HG03342 (cell line): ENCODE measurements around the gene MYLK3.
"Not testable (repeated sequence)": the region's sequence is repeated elsewhere in the genome, so short reads cannot be mapped to it uniquely, and the experiment has no call there.

Experiments
- ATAC-seq: cut with Tn5 transposase; IDR thresholded peaks from one replicate; pipeline ENCODE4 v1.9.1; 2021; ENCODE audit warnings: mild to moderate bottlenecking, moderate library complexity; ENCODE audit not compliant: unreplicated experiment

The MYLK3 gene

GRCh38 chr16:46690281-46691178 lies 57.6 kb downstream of the MYLK3 start:
- ATAC-seq, result no peak

DNA sequence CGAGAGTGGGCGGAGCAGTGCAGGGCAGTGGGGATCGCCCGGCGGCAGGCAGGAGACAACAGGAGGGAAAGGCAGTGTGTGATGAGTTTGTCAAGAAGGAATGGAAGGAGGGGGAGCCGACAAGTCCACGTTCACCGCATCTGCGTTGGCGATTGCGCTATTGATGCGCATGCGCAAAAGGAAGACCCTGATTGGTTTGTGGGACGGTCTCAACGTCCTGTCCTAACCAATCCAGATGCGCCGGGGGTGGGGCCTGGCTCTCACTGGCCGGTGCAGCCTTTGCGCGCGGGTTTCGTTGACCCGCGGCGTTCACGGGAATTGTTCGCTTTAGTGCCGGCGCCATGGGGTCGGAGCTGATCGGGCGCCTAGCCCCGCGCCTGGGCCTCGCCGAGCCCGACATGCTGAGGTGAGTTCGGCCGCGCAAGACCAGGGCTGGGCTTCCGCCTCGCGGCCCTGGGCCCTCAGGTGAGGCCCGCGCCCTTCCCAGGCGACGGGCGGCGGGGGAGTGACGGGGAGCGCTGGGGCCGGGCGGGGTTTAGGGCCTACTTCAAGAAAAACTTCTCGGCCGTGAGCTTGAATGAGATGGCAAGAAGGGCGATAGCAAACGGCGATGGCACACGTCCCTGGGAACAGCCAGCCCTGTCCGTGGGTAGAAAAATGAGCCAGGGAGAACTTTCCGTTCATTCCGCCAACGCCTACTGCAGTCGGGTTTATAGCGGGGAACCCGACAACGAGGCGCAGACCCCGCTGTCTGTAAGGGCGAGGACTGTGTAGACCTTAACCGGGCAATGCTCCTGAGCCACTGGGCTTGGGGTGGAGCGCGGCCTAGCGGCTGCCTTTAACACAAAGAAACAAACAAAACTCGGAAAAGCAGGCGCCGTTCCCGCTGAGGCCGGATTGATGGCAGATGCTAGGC lies 58.5 kb downstream of the MYLK3 start, which contains the start of gene ORC6:
Gene ORC6, plus strand, starts transcription at position 295 of the 916 bp plus-strand sequence. Its CDS starts 47 bp downstream, at position 342.
- ATAC-seq, result peak; percentile 72

GRCh38 chr16:46688654-46689364 lies 59.3 kb downstream of the MYLK3 start, which contains the start of gene VPS35:
Gene VPS35, minus strand, starts transcription at chr16:46689178. Its CDS starts 45 bp downstream, at chr16:46689133.
- peak; percentile 78 for ATAC-seq

DNA sequence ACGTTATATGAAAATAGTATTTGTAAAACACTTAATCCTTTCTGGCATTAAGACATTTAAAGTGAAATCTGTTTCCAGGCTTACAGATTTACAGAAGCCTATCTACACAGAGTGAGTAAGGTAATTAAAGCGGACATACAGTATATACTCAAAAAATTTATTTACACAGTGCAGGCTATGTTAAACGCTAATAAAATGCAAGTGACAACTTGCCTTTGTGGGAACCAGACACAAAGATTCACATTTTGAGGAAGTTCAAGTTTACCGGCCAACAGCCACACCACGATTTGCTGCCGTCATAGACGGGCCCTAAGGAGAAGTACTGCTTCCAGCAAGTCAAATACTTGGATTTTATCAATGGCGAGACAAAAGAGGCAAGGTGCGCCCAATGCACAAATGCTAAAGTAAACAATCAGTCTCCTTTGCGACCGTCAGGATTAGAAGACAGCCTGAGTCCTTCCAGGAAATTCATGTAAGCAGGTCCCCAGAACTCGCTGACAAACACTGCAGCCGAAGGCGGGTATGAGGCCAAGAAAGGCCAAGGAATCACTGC lies 60.0 kb downstream of the MYLK3 start:
- ATAC-seq, result no peak

DNA sequence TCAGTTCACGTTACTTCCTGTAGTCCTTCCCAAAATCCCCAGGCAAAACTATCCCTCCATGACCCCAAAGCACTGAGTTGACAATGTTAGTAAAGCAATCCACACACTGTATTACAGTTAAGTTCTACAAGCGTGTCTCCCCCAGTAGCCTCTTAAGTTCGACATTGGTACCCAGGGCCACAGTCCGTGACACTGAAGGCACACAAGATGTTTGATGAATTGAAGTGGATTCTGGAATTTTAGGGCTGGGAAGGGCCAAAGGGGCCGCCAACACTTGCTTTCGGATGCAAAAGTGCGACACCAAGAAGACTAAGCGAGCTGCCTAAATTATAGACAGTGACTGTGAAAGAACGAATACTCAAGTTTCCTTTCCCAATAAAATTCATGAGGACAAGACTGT lies 60.7 kb downstream of the MYLK3 start:
- no peak for ATAC-seq

- ATAC-seq, result no peak
Observed at GRCh38 chr16:46686815-46687473, 61.2 kb downstream of the MYLK3 start.

DNA sequence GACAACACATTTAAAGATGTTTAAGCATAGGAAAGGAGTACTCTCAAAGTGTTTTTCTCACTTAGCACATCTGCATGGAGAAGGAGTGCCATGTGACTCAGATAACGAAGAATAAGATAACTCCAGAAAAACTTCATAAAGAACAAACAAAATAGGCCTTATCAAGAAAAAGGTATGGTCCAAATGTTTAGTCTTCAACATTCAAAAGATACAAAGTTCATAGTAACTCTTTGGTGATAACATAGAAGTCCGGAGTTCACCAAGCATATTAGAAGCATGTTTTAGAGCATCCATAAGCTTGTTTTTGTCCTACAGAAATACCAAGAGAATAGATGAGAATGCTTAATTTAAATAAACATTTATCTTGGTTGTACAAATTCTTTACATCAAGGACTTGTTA lies 66.3 kb downstream of the MYLK3 start:
- not testable (repeated sequence) for ATAC-seq

GRCh38 chr16:46677943-46678342 lies 70.2 kb downstream of the MYLK3 start:
- ATAC-seq, result not testable (repeated sequence)

- peak; percentile 84 for ATAC-seq
Observed at GRCh38 chr16:46673320-46674013, 74.7 kb downstream of the MYLK3 start.

DNA sequence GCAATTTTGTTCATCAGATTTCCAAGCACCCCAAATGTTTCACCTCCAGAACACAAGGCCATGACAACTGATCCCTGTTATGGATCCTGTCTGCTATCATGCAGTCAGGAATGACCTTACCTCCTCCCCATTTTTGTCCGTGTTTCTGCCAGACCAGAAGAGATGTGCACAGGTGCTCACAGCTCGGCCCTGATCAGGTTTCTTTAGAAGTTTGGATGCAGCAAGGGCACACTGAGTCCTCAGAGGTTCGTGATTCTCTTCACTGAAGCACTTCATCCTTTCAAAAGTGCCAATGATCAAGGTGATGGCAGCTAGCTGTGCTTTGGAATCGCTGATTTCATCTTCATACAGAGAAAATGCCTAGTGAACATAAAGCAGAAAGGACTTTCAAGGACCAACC lies 86.0 kb downstream of the MYLK3 start:
- ATAC-seq, result no peak

DNA sequence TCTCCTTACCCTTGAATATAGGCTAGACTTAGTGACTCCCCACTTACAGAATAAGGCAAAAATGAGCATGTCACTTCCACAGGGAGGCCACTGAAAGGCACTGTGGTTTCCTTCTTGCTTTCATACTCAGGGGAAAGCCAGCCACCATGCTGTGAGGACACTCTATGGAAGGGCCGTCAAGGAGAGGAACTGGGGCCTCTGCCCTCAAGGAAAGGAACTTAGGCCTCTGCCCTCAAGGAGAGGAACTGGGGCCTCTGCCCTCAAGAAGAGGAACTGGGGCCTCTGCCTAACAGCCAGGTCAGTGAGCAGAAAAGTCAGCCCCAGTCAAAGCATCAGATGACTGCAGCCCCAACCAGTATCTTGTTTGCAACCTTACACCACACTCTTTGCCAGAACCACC lies 89.2 kb downstream of the MYLK3 start:
- ATAC-seq, result peak; percentile 93
